GM18858 (cell line): ENCODE data around the gene LRP5.
"Not testable (repeated sequence)": the region's sequence is repeated elsewhere in the genome, so short reads cannot be mapped to it uniquely, and the experiment has no call there.

ENCODE experiments used
- ATAC-seq: cut with Tn5 transposase; IDR thresholded peaks from one replicate; pipeline ENCODE4 v1.9.1; 2021; ENCODE audit not compliant: unreplicated experiment

LRP5 gene

GRCh38 chr11:68414496-68415221 lies 102.3 kb downstream of the LRP5 start:
- no peak for ATAC-seq

- no peak for ATAC-seq
Observed at GRCh38 chr11:68416070-68416578, 103.7 kb downstream of the LRP5 start.

GRCh38 chr11:68418648-68419047 lies 106.3 kb downstream of the LRP5 start:
- no peak for ATAC-seq

GRCh38 chr11:68420171-68420570 lies 107.8 kb downstream of the LRP5 start:
- ATAC-seq: no peak

GRCh38 chr11:68423481-68423880 lies 111.1 kb downstream of the LRP5 start:
- ATAC-seq: no peak

GRCh38 chr11:68424101-68424632 lies 111.8 kb downstream of the LRP5 start:
- ATAC-seq: no peak

- ATAC-seq: no peak
Observed at GRCh38 chr11:68424981-68425865, 112.8 kb downstream of the LRP5 start.

GRCh38 chr11:68425866-68426380 lies 113.5 kb downstream of the LRP5 start:
- ATAC-seq: no peak

- no peak for ATAC-seq
Observed at GRCh38 chr11:68429661-68430060, 117.3 kb downstream of the LRP5 start.

- ATAC-seq: no peak
Observed at GRCh38 chr11:68430384-68430783, 118.0 kb downstream of the LRP5 start.

GRCh38 chr11:68430801-68431200 lies 118.4 kb downstream of the LRP5 start:
- ATAC-seq: no peak

GRCh38 chr11:68431984-68432645 lies 119.7 kb downstream of the LRP5 start:
- no peak for ATAC-seq

- no peak for ATAC-seq
Observed at GRCh38 chr11:68432874-68433273, 120.5 kb downstream of the LRP5 start.

- ATAC-seq: no peak
Observed at GRCh38 chr11:68433541-68433940, 121.2 kb downstream of the LRP5 start.

GRCh38 chr11:68434159-68434558 lies 121.8 kb downstream of the LRP5 start:
- ATAC-seq: not testable (repeated sequence)

- ATAC-seq: no peak
Observed at GRCh38 chr11:68436162-68436888, 123.9 kb downstream of the LRP5 start.

- no peak for ATAC-seq
Observed at GRCh38 chr11:68436985-68437926, 124.9 kb downstream of the LRP5 start.

GRCh38 chr11:68437927-68438657 lies 125.7 kb downstream of the LRP5 start:
- no peak for ATAC-seq
